Measurements from ENCODE around the gene EVI2B.

EVI2B gene

DNA sequence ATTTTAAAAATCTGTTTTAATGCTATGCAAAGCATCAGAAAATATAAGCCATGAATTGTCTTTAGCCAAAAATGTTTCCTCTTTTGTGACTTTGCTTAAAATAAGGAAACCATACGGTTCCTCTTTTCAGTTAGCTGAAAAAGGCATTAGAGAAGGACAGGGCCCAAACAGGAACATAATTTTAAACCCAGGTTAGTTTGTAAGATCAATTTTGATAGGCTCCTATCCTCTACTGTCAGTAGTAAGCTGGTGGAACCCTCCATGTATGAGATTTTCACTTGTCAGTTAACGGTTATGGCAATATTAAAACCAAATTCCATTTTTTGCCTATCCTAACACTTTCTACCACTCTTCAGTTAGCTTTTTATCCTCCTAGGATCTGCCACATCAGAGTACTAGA, 4.3 kb downstream of the EVI2B start:
- no peak for DNase-seq (ENCODE audit: insufficient read length)
- TF ChIP-seq POLR2A (IDR thresholded peaks at IDR 0.05; ENCODE audit: low read depth, low read length) (no peak), POLR2AphosphoS5 (IDR thresholded peaks at IDR 0.05; ENCODE audit: low read depth, low read length) (no peak), TAF1 (IDR thresholded peaks at IDR 0.05; ENCODE audit: borderline replicate concordance, low read depth, low read length) (no peak)
- FAIRE-seq, result peak; percentile 96

DNA sequence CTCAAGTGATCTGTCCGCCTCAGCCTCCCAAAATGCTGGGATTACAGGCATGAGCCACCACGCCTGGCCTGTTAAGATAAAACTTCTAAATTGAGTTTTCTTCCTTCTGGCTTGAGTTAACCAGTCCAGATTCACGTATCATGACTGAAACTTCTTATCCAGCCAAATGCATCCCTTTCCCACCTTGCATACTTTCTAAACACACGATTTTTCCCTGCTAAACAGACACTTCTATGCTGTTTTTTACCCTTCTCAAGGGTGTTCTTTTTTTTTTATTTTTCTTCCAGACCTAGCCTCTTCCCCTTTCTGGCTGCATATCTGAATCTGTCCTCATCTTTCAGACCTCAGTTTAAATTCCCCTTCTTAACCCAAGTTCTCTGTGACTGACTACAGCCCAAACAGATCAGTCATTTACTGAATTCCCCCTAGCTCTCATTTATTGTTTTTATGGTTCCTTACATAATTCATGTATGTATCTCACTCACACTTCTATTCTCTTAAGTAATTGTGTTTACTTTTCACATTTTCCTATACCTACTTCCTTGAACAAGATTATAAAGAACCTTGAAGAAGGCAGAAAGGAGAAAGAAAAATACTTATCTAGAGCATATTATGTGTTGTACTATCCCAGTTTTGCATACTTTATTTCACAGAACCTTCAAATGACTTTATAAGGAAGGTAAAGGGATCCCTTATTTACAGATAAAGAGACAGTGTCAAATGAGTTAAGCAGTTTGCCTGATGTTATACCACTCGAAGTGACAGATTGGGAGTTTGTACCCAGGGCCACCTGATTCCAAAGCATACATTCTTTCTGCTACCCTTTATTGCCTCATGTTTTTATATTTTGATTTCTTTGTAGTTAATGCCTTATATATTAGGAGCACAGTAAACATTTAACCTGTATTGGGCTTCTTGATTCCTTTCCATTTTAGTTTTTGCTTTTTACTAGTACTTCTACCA, 5.2 kb downstream of the EVI2B start:
- no peak; the same call in 1 of the 2 replicates for TF ChIP-seq POLR2AphosphoS5 (IDR thresholded peaks at IDR 0.05; ENCODE audit: low read depth, low read length)
- TF ChIP-seq TAF1 (IDR thresholded peaks at IDR 0.05; ENCODE audit: borderline replicate concordance, low read depth, low read length), result no peak
- TF ChIP-seq POLR2A (IDR thresholded peaks at IDR 0.05; ENCODE audit: low read depth, low read length), result no peak
- peak; percentile 96 for FAIRE-seq
- no peak for DNase-seq (ENCODE audit: insufficient read length)

DNA sequence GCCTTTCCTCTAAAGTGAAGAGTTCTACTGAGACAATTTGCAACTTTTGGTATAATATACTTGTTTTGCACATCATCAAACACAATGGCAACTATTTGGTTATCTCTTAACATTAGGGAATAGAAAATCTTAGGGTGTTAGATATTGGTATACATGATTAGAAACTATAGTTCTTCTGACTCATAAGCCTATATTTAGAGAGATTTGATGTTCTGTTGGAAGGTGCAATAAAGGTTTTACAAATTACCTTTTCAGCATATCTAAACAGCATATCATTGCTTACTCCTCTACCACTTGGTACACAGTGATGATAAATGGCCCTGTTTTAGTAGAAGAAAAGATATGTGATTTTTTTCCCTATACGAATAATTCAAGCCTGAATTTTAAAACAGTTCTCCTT, 6.2 kb downstream of the EVI2B start:
- no peak for FAIRE-seq

DNA sequence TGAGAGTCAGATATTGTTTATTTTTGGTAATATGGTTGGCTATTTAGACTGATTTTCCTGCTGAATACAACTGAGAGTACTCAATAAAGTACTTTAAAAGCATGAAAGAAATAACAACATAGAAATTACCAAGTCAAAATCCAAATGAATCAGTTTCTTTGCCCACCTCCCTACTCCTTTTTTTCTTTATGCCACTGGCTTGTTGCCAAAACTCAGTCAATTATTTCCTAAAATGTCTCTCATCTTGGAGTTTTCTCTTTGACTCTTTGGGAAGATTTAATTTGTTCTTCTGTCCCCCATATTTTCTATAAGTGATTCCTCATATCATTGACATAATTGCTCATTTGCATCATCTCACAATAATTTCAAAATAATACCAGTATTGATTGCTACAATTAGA, 14.2 kb downstream of the EVI2B start:
- FAIRE-seq, result no peak
- no peak for DNase-seq (ENCODE audit: insufficient read length)

More for the DNA sequence above, 6.2 kb downstream of the EVI2B start:
- no peak for DNase-seq (ENCODE audit: insufficient read length)
- TF ChIP-seq POLR2A (IDR thresholded peaks at IDR 0.05; ENCODE audit: low read depth, low read length), result no peak
- no peak for TF ChIP-seq TAF1 (IDR thresholded peaks at IDR 0.05; ENCODE audit: borderline replicate concordance, low read depth, low read length)
- TF ChIP-seq POLR2AphosphoS5 (IDR thresholded peaks at IDR 0.05; ENCODE audit: low read depth, low read length), result no peak

DNA sequence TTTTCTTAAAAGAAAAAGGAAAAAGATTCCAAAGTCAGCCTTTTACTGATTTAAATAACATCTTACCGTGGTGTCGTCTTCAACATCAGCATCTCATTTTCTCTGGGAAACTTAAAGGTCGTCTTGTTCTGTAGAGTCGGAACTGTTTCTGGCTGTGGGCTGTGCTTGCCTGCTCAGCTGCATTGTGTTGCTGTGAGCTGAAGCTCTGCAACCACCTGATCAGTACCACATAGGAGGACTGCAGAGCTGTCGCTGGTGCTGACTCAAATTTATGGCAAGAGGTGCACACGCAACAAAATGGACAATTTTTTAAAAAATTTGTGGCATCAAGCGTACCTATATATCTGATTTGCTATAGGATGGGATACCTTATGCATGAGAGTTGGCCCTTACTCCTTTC, 16.8 kb downstream of the EVI2B start, which contains the start of gene OMG:
Gene OMG, minus strand, starts transcription at position 150 of the 400 bp plus-strand sequence. CDS start 908 bp downstream, outside the sequence.
- DNase-seq (ENCODE audit: insufficient read length) (no peak), FAIRE-seq (peak; percentile 9)
- TF ChIP-seq POLR2AphosphoS5 (IDR thresholded peaks at IDR 0.05; ENCODE audit: low read depth, low read length) (no peak), TAF1 (IDR thresholded peaks at IDR 0.05; ENCODE audit: borderline replicate concordance, low read depth, low read length) (no peak), POLR2A (IDR thresholded peaks at IDR 0.05; ENCODE audit: low read depth, low read length) (no peak)

More for the DNA sequence above, 14.2 kb downstream of the EVI2B start:
- no peak for TF ChIP-seq POLR2A (IDR thresholded peaks at IDR 0.05; ENCODE audit: low read depth, low read length)
- no peak for TF ChIP-seq TAF1 (IDR thresholded peaks at IDR 0.05; ENCODE audit: borderline replicate concordance, low read depth, low read length)
- no peak for TF ChIP-seq POLR2AphosphoS5 (IDR thresholded peaks at IDR 0.05; ENCODE audit: low read depth, low read length)

DNA sequence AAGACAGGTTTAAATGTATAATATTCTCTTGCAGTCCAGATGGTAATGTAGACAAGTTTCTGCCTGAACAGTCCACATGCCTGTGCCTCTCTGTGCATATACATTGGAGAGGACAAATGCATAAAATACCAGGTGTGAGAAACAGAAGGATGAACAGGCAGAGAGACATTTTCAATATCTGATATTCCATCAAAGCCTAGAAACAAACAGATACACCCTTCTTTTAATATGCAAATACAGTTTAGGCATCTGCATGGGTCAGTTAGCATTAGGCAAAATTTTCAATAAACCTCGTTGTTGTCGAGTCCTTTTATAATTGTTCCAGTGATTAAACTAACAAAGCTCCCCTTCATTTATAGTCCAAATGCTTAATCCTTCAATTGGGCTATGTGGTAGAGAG, 17.7 kb downstream of the EVI2B start:
- TF ChIP-seq POLR2A (IDR thresholded peaks at IDR 0.05; ENCODE audit: low read depth, low read length) (no peak), POLR2AphosphoS5 (IDR thresholded peaks at IDR 0.05; ENCODE audit: low read depth, low read length) (no peak)
- DNase-seq (ENCODE audit: insufficient read length) (no peak), FAIRE-seq (no peak)

DNA sequence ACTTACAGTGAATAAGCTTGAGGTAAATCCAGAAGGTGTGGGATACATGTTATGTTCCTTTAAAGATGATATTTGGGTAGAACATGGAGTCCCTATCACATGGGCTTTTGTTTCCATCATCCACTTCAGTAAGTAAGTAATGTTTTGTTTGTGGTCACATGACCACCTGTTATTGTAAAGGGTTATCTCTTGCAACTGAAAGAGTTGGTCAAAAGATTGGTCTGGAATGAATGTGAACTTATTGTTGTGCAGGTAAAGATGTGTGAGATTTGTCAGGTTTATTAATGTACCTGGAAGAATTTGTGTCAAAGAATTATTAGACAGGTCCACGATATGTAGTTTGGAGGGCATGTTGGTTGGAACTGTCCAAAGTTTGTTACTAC, 18.4 kb downstream of the EVI2B start:
- DNase-seq (ENCODE audit: insufficient read length), result no peak
- TF ChIP-seq POLR2A (IDR thresholded peaks at IDR 0.05; ENCODE audit: low read depth, low read length) (no peak), TAF1 (IDR thresholded peaks at IDR 0.05; ENCODE audit: borderline replicate concordance, low read depth, low read length) (no peak), POLR2AphosphoS5 (IDR thresholded peaks at IDR 0.05; ENCODE audit: low read depth, low read length) (no peak)
- no peak for FAIRE-seq

DNA sequence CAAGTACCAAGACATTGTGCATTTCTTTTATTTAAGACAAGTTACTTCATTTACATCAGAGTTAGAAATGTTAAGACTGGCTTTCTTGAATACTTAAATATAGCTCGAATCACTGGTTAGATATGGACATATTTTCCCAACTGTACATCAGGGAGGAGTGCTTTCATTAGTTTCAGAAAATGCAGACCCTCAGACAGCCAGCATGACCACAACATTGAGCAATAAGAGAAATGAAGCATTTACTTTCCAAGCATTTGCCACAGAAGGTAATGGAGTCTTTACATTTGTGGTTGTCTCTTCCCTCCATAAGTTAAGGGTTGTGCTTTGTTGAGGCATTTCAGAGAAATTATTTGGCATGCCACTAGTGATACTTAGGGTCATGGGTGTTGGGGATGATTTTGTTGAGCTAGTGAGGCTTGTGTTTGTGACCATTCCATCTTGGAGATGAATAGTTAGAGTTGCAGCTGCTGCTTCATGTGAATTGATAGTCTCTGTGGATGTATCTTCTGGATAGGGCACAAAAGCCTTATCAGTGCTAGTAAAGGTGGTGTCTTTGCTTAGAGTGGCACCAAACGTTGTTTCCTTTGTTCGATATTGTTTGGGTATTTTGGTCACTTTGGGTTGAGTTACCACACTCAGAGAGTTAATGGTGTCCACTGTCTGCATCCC, 18.9 kb downstream of the EVI2B start:
- DNase-seq (ENCODE audit: insufficient read length) (no peak), FAIRE-seq (no peak)
- TF ChIP-seq TAF1 (IDR thresholded peaks at IDR 0.05; ENCODE audit: borderline replicate concordance, low read depth, low read length) (no peak), POLR2A (IDR thresholded peaks at IDR 0.05; ENCODE audit: low read depth, low read length) (no peak), POLR2AphosphoS5 (IDR thresholded peaks at IDR 0.05; ENCODE audit: low read depth, low read length) (no peak)

DNA sequence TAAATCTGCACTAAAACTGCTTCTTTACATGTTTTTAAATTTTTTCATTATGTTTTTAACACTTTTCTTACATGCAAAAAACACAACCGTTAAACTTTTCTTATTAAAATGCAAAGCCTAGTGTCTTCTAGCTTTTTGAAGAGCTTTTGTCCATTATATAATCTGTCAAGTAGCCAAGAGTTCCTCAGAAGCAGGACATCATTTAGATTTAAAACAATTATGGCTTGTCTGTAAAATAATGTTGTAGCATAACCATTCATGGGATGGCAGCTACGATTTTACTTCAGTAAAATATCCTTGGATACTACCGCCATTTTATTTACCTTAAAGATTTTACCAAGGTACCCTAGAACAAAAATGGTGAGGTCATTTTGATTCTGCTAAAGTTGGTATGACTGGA, 19.6 kb downstream of the EVI2B start:
- no peak for TF ChIP-seq TAF1 (IDR thresholded peaks at IDR 0.05; ENCODE audit: borderline replicate concordance, low read depth, low read length)
- no peak for TF ChIP-seq POLR2A (IDR thresholded peaks at IDR 0.05; ENCODE audit: low read depth, low read length)
- no peak for TF ChIP-seq POLR2AphosphoS5 (IDR thresholded peaks at IDR 0.05; ENCODE audit: low read depth, low read length)
- DNase-seq (ENCODE audit: insufficient read length) (no peak), FAIRE-seq (no peak)

DNA sequence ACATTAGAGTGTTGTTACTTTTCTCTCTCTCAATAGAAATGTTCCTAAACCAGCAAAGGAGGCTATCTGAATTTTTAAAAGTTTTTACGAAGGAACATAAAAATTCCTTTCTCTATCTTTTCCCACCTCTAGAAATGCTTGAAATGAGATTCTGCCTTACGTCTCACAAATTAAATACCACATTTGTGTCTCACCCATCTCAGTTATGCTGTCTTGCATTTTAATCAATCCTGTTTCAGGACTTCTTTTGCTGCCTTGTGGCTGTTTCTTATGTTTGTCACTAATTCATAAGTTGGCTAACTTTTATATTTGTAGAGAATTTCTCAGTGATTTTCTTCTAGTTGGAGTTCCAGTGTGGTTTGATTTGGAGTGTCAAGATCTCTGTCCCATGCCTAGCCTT, 20.3 kb downstream of the EVI2B start:
- FAIRE-seq (no peak), DNase-seq (ENCODE audit: insufficient read length) (no peak)
- TF ChIP-seq POLR2AphosphoS5 (IDR thresholded peaks at IDR 0.05; ENCODE audit: low read depth, low read length) (no peak), TAF1 (IDR thresholded peaks at IDR 0.05; ENCODE audit: borderline replicate concordance, low read depth, low read length) (no peak), POLR2A (IDR thresholded peaks at IDR 0.05; ENCODE audit: low read depth, low read length) (no peak)

DNA sequence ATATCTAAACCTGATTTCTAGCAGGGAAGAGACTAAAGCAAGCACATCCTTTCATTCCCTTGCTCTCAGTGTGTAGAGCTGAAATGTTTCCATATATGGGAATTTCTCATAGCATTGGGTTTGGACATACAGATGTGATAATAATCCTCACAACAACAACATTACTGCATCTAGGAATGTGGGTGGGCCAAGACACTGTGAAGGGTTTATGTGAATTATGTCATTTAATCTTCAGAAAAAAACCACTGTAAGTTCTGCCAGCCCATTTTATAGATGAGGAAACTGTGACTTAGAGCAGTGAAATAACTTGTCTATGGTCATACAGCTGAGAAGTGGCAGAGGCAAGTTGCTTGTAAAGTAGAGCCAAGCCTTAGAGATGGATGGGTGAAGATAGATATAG, 22.0 kb downstream of the EVI2B start:
- TF ChIP-seq TAF1 (IDR thresholded peaks at IDR 0.05; ENCODE audit: borderline replicate concordance, low read depth, low read length), result no peak
- no peak for TF ChIP-seq POLR2A (IDR thresholded peaks at IDR 0.05; ENCODE audit: low read depth, low read length)
- TF ChIP-seq POLR2AphosphoS5 (IDR thresholded peaks at IDR 0.05; ENCODE audit: low read depth, low read length), result no peak
- FAIRE-seq (no peak), DNase-seq (ENCODE audit: insufficient read length) (no peak)
